ENCODE data around the gene CAGE1.
"Not testable (repeated sequence)": the region's sequence is repeated elsewhere in the genome, so short reads cannot be mapped to it uniquely, and the experiment has no call there.

DNA sequence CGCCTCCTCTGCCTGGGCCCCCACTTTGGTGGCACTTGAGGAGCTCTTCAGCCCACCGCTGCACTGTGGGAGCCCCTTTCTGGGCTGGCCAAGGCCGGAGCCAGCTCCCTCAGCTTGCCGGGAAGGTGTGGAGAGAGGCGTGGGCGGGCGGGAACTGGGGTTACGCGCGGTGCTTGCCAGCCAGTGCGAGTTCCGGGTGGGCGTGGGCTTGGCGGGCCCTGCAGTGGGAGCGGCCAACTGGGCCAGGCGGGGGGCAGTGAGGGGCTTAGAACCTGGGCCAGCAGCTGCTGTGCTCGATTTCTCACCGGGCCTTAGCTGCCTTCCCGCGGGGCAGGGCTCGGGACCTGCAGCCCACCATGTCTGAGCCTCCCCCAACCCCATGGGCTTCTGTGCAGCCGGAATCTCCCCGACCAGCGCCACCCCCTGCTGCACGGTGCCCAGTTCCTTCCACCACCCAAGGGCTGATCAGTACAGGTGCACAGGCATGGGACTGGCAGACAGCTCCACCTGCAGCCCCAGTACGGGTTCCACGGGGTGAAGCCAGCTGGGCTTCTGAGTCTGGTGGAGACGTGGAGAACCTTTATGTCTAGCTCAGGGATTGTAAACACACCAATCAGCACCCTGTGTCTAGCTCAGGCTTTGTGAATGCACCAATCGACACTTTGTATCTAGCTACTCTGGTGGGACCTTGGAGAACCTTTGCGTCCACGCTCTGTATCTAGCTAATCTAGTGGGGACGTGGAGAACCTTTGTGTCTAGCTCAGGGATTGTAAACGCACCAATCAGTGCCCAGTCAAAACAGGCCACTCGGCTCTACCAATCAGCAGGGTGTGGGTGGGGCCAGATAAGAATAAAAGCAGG is 74.2 kb downstream of the CAGE1 start:
- not testable (repeated sequence) for TF ChIP-seq EP300, POLR2A, POLR2AphosphoS5 (IDR thresholded peaks at IDR 0.05)
- TF ChIP-seq, protein P1, sequence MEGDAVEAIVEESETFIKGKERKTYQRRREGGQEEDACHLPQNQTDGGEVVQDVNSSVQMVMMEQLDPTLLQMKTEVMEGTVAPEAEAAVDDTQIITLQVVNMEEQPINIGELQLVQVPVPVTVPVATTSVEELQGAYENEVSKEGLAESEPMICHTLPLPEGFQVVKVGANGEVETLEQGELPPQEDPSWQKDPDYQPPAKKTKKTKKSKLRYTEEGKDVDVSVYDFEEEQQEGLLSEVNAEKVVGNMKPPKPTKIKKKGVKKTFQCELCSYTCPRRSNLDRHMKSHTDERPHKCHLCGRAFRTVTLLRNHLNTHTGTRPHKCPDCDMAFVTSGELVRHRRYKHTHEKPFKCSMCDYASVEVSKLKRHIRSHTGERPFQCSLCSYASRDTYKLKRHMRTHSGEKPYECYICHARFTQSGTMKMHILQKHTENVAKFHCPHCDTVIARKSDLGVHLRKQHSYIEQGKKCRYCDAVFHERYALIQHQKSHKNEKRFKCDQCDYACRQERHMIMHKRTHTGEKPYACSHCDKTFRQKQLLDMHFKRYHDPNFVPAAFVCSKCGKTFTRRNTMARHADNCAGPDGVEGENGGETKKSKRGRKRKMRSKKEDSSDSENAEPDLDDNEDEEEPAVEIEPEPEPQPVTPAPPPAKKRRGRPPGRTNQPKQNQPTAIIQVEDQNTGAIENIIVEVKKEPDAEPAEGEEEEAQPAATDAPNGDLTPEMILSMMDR (IDR thresholded peaks at IDR 0.05): not testable (repeated sequence)

All from suprapubic skin (tissue), 4 donors.